SU-DHL-6 (cell line): Measurements from ENCODE around the gene RNF150.

Source experiments
- H2AFZ ChIP-seq: fragments of 200-600 bp; sonication (generic); 2 replicates; pipeline ENCODE4 v1.6.1; 2014; ENCODE audit warnings: low read depth, mild to moderate bottlenecking, moderate library complexity, mixed read lengths, antibody characterized with exemption, low read length; ENCODE audit not compliant: severe bottlenecking
- H3F3A ChIP-seq: fragments of 200-600 bp; shearing (Covaris generic); 2 replicates; pipeline ENCODE4 v1.6.0; 2016; ENCODE audit warnings: antibody characterized with exemption, mild to moderate bottlenecking; ENCODE audit not compliant: insufficient read depth
- H3K27ac ChIP-seq: fragments of 200-600 bp; sonication (generic); 2 replicates; pipeline ENCODE4 v1.5.1; 2016; ENCODE audit warnings: low read depth, mild to moderate bottlenecking, low read length, moderate library complexity, mixed read lengths
- H3K27me3 ChIP-seq: fragments of 200-600 bp; sonication (generic), shearing (Covaris generic); 2 replicates; pipeline ENCODE4 v1.6.0; 2014; ENCODE audit warnings: mild to moderate bottlenecking, low read length
- H3K36me3 ChIP-seq: fragments of 200-600 bp; sonication (generic); 2 replicates; pipeline ENCODE4 v1.6.1; 2014; ENCODE audit warnings: mild to moderate bottlenecking, low read length, mixed read lengths
- H3K4me2 ChIP-seq: fragments of 300-600, 200-600 bp; shearing (Covaris generic), sonication (generic); 2 replicates; pipeline ENCODE4 v1.6.0; 2014; ENCODE audit warnings: low read length, low read depth, mild to moderate bottlenecking; ENCODE audit not compliant: poor library complexity, severe bottlenecking
- H3K4me3 ChIP-seq: fragments of 200-600 bp; sonication (generic); 2 replicates; pipeline ENCODE4 v1.5.1; 2014; ENCODE audit warnings: antibody characterized with exemption, low read length, mild to moderate bottlenecking, mixed read lengths; ENCODE audit not compliant: insufficient read depth, poor library complexity, severe bottlenecking
- H3K79me2 ChIP-seq: fragments of 200-600 bp; sonication (generic); 2 replicates; pipeline ENCODE4 v1.6.1; 2014; ENCODE audit warnings: mild to moderate bottlenecking, low read length, moderate library complexity; ENCODE audit not compliant: insufficient read depth
- H3K9ac ChIP-seq: fragments of 200-600 bp; sonication (generic); 2 replicates; pipeline ENCODE4 v1.7.0; 2014; ENCODE audit warnings: mild to moderate bottlenecking, low read length
- H3K9me2 ChIP-seq: fragments of 200-600 bp; sonication (generic); replicated peaks from 2 replicates; pipeline ENCODE4 v1.6.1; 2014; ENCODE audit warnings: low read length; ENCODE audit not compliant: insufficient read depth
- H3K9me3 ChIP-seq: fragments of 200-600 bp; sonication (generic); 2 replicates; pipeline ENCODE4 v1.6.1; 2014; ENCODE audit warnings: low read length, mixed read lengths; ENCODE audit not compliant: insufficient read depth
- H4K20me1 ChIP-seq: fragments of 200-600 bp; sonication (generic); 2 replicates; pipeline ENCODE4 v1.6.1; 2014; ENCODE audit warnings: low read depth, mild to moderate bottlenecking, antibody characterized with exemption, low read length, moderate library complexity, mixed read lengths
- CTCF ChIP-seq: fragments of 200-600 bp; sonication (generic); IDR thresholded peaks from one replicate; pipeline ENCODE4 v1.5.1; 2017; ENCODE audit warnings: antibody characterized with exemption, mild to moderate bottlenecking, low read length, moderate library complexity; ENCODE audit not compliant: insufficient read depth, poor library complexity, severe bottlenecking
- EZH2phosphoT487 ChIP-seq: fragments of 200-600 bp; sonication (generic), shearing (Covaris generic); conservative IDR thresholded peaks from 2 replicates; pipeline ENCODE4 v1.6.1; 2018; ENCODE audit warnings: mild to moderate bottlenecking, antibody characterized with exemption, low read length, moderate library complexity, mixed read lengths

Gene RNF150

GRCh38 chr4:140863197-140863596 lies 270.1 kb downstream of the RNF150 start:
- H2AFZ ChIP-seq = no peak overlapping the region
- no peaks in the 10 kb centered on the region for H3K27me3 ChIP-seq
- H3K9me2 ChIP-seq = no peaks in the 10 kb centered on the region
- no peaks in the 10 kb centered on the region for H3F3A ChIP-seq
- no peak overlapping the region for H3K4me3 ChIP-seq
- H3K9me3 ChIP-seq = no peaks in the 10 kb centered on the region
- TF ChIP-seq CTCF (no peak), EZH2phosphoT487 (no peak)
- no peaks in the 10 kb centered on the region for H3K79me2 ChIP-seq
- no peak overlapping the region for H3K4me2 ChIP-seq
- no peak overlapping the region for H3K27ac ChIP-seq
- no peaks in the 10 kb centered on the region for H3K36me3 ChIP-seq
- H3K9ac ChIP-seq = no peak overlapping the region
- H4K20me1 ChIP-seq = no peaks in the 10 kb centered on the region

- Histone ChIP-seq H2AFZ (no peak overlapping the region), H3K27me3 (no peaks in the 10 kb centered on the region), H3K27ac (no peak overlapping the region), H4K20me1 (no peaks in the 10 kb centered on the region), H3K36me3 (no peaks in the 10 kb centered on the region), H3K4me3 (no peak overlapping the region), H3F3A (no peaks in the 10 kb centered on the region), H3K9me2 (no peaks in the 10 kb centered on the region), H3K9me3 (no peaks in the 10 kb centered on the region), H3K9ac (no peak overlapping the region), H3K79me2 (no peaks in the 10 kb centered on the region), H3K4me2 (no peak overlapping the region)
- TF ChIP-seq CTCF = no peak
- TF ChIP-seq EZH2phosphoT487 = no peak
Observed at GRCh38 chr4:140862177-140862442, 271.2 kb downstream of the RNF150 start.

- no peak overlapping the region for H3K4me2 ChIP-seq
- TF ChIP-seq EZH2phosphoT487 = no peak
- TF ChIP-seq CTCF = peak; percentile 38
- no peak overlapping the region for H3K27ac ChIP-seq
- no peaks in the 10 kb centered on the region for H3K9me2 ChIP-seq
- no peaks in the 10 kb centered on the region for H3F3A ChIP-seq
- H3K27me3 ChIP-seq = no peaks in the 10 kb centered on the region
- no peak overlapping the region for H3K9ac ChIP-seq
- H3K9me3 ChIP-seq = no peaks in the 10 kb centered on the region
- H3K4me3 ChIP-seq = no peak overlapping the region
- H3K36me3 ChIP-seq = no peaks in the 10 kb centered on the region
- peak overlapping the region; percentile 41 for H2AFZ ChIP-seq
- H4K20me1 ChIP-seq = no peaks in the 10 kb centered on the region
- no peaks in the 10 kb centered on the region for H3K79me2 ChIP-seq
Observed at GRCh38 chr4:140861359-140862176, 271.7 kb downstream of the RNF150 start.
